Breast epithelium (tissue), 4 donors: ENCODE data around the gene ANKRD11. TPM values are rescaled to one million over a fixed set of nuclear protein-coding genes. Genes with fewer than 3 reads are reported as not detected.

Source experiments
- DNase-seq, 2 donors: peaks; one replicate each; pipeline ENCODE4 v3.0.0-alpha.2; 2019; ENCODE audit warnings: low spot score in 2 of 2
- H3K27ac ChIP-seq, 2 donors: fragments of 200-600 bp; sonication (generic) in 1 of 2; one replicate each; pipeline ENCODE4 v1.5.1; 2016 to 2019; ENCODE audit warnings: mild to moderate bottlenecking in 1 of 2
- H3K27me3 ChIP-seq, 2 donors: fragments of 200-600 bp; sonication (generic) in 1 of 2; one replicate each; pipeline versions ENCODE4 v1.5.1 to v1.6.0; 2017 to 2019; ENCODE audit warnings: control low read depth in 1 of 2, mild to moderate bottlenecking in 1 of 2
- H3K36me3 ChIP-seq: fragments of 200-600 bp; one replicate; pipeline ENCODE4 v1.5.1; 2019
- H3K4me1 ChIP-seq, 2 donors: fragments of 200-600 bp; sonication (generic); one replicate each; pipeline ENCODE4 v1.5.1; 2016 to 2019; ENCODE audit warnings: control low read depth in 1 of 2
- H3K4me3 ChIP-seq, 3 donors: fragments of 200-600 bp; sonication (generic); 1 replicate in 2 of 3; 2 replicates in 1 of 3; pipeline ENCODE4 v1.5.1; 2016 to 2019; ENCODE audit warnings: mild to moderate bottlenecking in 3 of 3, moderate library complexity in 2 of 3
- H3K9me3 ChIP-seq, 2 donors: fragments of 200-600 bp; sonication (generic) in 1 of 2; one replicate each; pipeline ENCODE4 v1.5.1; 2016 to 2019; ENCODE audit warnings: control low read depth in 1 of 2
- POLR2A ChIP-seq: fragments of 450-650 bp; IDR thresholded peaks from one replicate; pipeline ENCODE4 v1.6.1; 2016; ENCODE audit warnings: antibody characterized with exemption, mild to moderate bottlenecking, moderate library complexity
- POLR2AphosphoS5 ChIP-seq, 3 donors: sonication (generic); formaldehyde crosslinking; IDR thresholded peaks; one replicate each; pipeline ENCODE4 v1.6.1; 2017; ENCODE audit warnings: antibody characterized with exemption in 3 of 3
- intact Hi-C: fragments of 100-400 bp; cut with DNase I; formaldehyde crosslinking; loops from one replicate; pipeline ENCODE4 v1.15.1; 2023; ENCODE audit warnings: low total_unique reads
- total RNA-seq, 3 donors: library from RNA; depleted of rRNA; stranded (reverse); fragments of >200 nt; gene quantifications; one replicate each; pipeline ENCODE4 v1.1.0, GENCODE V29; 2016
- TF ChIP-seq, protein P1 (sequence below), 3 donors: fragments of 450-650 bp; IDR thresholded peaks; one replicate each; pipeline ENCODE4 v1.5.1; 2016 to 2017; ENCODE audit warnings: antibody characterized with exemption in 3 of 3, mild to moderate bottlenecking in 3 of 3, moderate library complexity in 3 of 3

Gene ANKRD11
- total RNA-seq, 3 donors from 2014 or later, result 64.0 to 79.0 (median 69.2) TPM

DNA sequence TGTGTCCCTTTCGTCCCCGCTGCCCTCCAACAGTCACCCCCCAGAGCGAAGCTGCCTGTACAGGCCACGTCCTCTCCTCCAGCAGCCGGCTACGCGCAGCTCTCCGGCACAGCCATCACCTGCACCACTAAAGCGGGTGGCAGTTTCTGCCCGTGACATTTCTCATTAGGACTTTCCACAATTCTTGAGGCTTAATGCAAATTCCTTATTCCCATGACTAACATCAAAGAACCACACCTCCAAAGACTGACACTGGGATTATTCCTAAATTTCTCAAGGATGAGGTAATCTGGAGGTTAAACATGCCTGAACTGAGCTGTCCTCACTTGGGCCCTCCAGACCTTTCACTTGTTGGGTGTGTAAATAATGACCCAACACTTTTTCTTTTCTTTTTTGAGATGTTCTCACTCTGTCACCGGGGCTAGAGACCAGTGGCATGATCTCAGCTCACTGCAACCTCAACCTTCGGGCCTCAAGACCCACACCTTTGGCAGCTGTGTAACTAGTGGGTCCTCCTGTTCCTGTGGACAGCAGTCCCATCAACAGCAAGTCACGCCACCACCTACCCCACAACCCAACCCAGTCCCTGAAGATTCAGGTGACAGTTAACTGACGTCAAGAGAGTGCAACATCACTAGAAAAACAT lies 11.7 kb downstream of the ANKRD11 start:
- TF ChIP-seq, protein P1, sequence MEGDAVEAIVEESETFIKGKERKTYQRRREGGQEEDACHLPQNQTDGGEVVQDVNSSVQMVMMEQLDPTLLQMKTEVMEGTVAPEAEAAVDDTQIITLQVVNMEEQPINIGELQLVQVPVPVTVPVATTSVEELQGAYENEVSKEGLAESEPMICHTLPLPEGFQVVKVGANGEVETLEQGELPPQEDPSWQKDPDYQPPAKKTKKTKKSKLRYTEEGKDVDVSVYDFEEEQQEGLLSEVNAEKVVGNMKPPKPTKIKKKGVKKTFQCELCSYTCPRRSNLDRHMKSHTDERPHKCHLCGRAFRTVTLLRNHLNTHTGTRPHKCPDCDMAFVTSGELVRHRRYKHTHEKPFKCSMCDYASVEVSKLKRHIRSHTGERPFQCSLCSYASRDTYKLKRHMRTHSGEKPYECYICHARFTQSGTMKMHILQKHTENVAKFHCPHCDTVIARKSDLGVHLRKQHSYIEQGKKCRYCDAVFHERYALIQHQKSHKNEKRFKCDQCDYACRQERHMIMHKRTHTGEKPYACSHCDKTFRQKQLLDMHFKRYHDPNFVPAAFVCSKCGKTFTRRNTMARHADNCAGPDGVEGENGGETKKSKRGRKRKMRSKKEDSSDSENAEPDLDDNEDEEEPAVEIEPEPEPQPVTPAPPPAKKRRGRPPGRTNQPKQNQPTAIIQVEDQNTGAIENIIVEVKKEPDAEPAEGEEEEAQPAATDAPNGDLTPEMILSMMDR (IDR thresholded peaks at IDR 0.05), result no peak
- TF ChIP-seq POLR2A, result no peak
- Histone ChIP-seq H3K4me3 (no peak overlapping the region), H3K27me3 (no peaks in the 10 kb centered on the region), H3K9me3 (no peaks in the 10 kb centered on the region), H3K27ac (no peak overlapping the region), H3K4me1 (peaks cover 5 to 10% of the 10 kb centered on the region in 2 donors), H3K36me3 (no peaks in the 10 kb centered on the region)
- intact Hi-C loops, result no loop called here
- DNase-seq, result no peak

DNA sequence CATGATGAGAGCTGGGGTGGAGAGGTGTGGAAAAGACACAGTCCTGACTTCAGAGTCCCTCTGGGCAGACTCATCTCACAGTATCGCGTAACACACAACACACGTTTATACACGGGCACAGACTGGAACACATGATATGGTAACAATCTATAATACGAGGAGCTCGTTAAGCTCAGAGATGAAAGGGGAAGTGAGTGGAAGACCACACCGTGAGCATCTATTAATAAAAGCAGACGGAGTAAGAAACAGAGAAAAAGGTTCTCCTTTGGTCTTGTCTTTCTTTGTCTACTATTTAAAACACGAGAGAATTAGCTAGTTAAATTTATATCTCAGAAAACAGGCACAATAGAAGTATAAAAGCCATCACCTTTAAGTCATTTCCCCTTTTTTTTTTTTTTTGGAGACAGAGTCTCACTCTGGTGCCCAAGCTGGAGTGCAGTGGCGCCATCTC lies 13.5 kb downstream of the ANKRD11 start:
- Histone ChIP-seq H3K9me3 (no peaks in the 10 kb centered on the region), H3K27ac (peak overlapping the region in 1 of 2 donors; percentile 10), H3K4me3 (peak overlapping the region in 1 of 3 donors; percentile 24), H3K36me3 (no peaks in the 10 kb centered on the region), H3K27me3 (no peaks in the 10 kb centered on the region), H3K4me1 (peaks cover 4 to 5% of the 10 kb centered on the region in 2 donors)
- no peak for DNase-seq
- intact Hi-C loops, result no loop called here
- TF ChIP-seq POLR2A, result no peak
- TF ChIP-seq, protein P1 (IDR thresholded peaks at IDR 0.05), result no peak
- TF ChIP-seq POLR2AphosphoS5 (IDR thresholded peaks at IDR 0.05), result no peak

DNA sequence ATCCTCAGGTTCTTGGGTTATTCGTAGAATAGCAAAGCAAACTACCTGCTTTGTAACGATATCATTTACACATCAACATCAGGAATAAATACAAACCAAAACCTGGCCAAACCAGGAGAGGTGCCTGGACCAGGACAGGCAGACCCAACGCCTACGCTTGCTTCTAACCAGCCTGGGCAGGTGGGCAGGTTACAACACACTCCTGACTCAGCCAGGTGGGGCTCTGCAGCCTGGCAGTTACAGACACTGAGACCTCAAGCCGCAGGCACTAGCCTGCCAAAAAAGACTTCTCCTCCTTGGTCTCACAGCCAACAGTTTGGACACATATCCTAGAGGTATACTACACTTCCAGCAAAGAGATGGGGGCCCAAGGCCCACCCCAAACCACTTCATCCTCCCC lies 14.0 kb downstream of the ANKRD11 start:
- DNase-seq, result peak in 1 of 2 donors; percentile 47
- no peak for TF ChIP-seq POLR2AphosphoS5 (IDR thresholded peaks at IDR 0.05)
- no peak for TF ChIP-seq POLR2A
- TF ChIP-seq, protein P1 (IDR thresholded peaks at IDR 0.05), result no peak
- H3K4me3 ChIP-seq, result peak overlapping the region in 1 of 3 donors; percentile 24
- no peaks in the 10 kb centered on the region for H3K9me3 ChIP-seq
- intact Hi-C loops, result no loop called here
- no peaks in the 10 kb centered on the region for H3K36me3 ChIP-seq
- H3K4me1 ChIP-seq, result peaks cover 4 to 5% of the 10 kb centered on the region in 2 donors
- no peaks in the 10 kb centered on the region for H3K27me3 ChIP-seq
- H3K27ac ChIP-seq, result peak overlapping the region in 1 of 2 donors; percentile 10

DNA sequence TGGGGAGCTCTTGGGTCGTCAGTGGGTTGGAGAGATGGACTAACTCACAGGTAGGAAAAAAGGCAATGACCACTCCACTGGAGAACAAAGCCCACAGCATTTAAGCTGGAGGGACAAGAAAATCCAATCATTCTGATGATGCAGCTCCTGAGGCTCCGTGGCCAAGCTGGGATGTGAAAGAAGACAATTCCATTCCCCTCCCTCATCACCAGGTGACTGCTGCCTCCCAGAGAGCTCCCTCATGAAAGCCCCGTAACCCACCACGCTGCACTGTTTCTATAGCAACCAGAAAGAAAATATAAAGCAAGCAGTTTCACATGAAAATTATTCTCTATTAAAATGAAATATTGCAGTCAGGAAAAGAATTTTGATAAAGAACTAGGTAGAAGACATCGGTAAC lies 15.2 kb downstream of the ANKRD11 start:
- Histone ChIP-seq H3K36me3 (no peaks in the 10 kb centered on the region), H3K27me3 (no peaks in the 10 kb centered on the region), H3K4me1 (peaks cover 4 to 5% of the 10 kb centered on the region in 2 donors), H3K27ac (no peak overlapping the region), H3K4me3 (no peak overlapping the region), H3K9me3 (no peaks in the 10 kb centered on the region)
- intact Hi-C loops, result no loop called here
- TF ChIP-seq, protein P1 (IDR thresholded peaks at IDR 0.05), result no peak
- TF ChIP-seq POLR2A, result no peak
- TF ChIP-seq POLR2AphosphoS5 (IDR thresholded peaks at IDR 0.05), result no peak
- DNase-seq, result no peak

DNA sequence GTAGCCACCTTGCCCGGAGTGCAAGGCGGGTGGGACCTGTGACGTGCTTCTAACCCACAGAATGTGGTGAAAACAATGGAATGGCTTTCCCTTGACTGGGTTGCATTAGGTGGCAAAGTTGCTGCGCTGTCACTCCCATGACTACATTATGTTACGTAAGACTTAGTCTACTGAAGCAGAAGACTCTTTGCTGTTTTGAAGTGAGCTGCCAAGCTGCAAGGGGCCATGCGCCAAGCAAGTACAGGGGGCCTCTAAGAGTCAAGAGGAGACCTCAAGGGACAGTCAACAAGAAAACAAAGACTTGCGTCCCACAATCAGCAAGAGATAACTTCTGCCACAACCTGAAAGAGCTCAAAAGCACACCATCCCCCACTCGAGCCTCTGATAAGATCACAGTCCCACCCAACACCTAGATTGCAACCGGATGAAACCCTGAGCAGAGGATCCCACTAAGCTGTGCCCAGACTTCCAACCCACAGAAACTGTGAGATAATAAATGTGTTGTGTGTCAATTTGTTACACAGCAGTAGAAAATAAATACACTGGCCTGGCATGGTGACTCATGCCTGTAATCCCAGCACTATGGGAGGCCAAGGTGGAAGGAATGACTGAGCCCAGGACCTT lies 16.5 kb downstream of the ANKRD11 start:
- Histone ChIP-seq H3K36me3 (no peaks in the 10 kb centered on the region), H3K27me3 (no peaks in the 10 kb centered on the region), H3K27ac (no peak overlapping the region), H3K4me1 (peaks cover 4 to 5% of the 10 kb centered on the region in 2 donors), H3K4me3 (no peak overlapping the region), H3K9me3 (no peaks in the 10 kb centered on the region)
- intact Hi-C loops, result no loop called here
- TF ChIP-seq POLR2A, result no peak
- TF ChIP-seq, protein P1 (IDR thresholded peaks at IDR 0.05), result no peak
- TF ChIP-seq POLR2AphosphoS5 (IDR thresholded peaks at IDR 0.05), result no peak
- no peak for DNase-seq
